HG02938 (cell line): ENCODE results near the gene LILRB4.
"Not testable (repeated sequence)": the region's sequence is repeated elsewhere in the genome, so short reads cannot be mapped to it uniquely, and the experiment has no call there.

Experiments used
- ATAC-seq: cut with Tn5 transposase; IDR thresholded peaks from one replicate; pipeline ENCODE4 v1.9.1; 2021; ENCODE audit warnings: mild to moderate bottlenecking, moderate library complexity; ENCODE audit not compliant: unreplicated experiment

The LILRB4 gene

DNA sequence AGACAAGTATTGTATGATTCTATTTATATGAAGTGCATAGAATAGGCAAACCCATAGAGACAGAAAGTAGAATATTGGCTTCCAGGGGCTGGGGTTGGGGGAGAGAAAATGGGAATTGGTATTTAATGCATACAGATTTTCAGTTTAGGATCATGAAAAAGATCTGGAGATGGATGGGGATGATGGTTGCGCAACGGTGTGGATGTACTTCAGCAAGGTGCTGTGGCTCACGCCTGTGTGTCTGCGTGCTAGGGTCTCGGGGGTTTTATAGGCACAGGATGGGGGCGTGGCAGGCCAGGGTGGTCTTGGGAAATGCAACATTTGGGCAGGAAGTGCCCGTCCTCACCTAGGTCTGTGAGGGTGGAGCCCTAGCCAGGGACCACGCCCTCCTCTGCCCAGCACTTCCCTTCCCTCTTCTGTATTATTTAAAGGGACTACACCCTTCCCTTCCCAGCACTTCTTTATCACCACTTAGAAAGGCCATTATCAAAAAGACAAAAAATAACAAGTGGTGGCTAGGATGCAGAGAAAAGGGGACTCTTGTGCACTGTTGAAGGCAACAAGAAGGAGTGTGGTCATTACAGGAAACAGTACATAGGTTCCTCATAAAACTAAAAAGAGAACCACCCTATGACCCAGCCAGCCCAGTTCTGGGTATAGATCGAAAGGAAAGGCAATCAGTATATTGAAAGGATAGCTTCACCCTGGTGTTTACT is 29.0 kb downstream of the LILRB4 start:
- ATAC-seq, result no peak

DNA sequence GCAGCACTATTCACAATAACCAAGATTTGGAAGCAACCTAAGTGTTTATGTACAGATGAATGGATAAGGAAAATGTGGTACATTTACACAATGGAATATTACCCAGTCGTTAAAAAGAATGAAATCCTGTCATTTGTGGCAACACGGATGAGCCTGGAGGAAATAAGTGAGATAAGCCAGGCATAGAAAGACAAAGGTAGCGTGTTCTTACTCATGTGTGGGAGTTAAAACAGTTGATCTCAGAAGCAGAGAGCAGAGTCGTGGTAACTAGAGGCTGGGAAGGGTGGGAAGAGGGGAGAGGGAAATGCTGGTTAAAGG is 29.5 kb downstream of the LILRB4 start:
- ATAC-seq, result no peak

DNA sequence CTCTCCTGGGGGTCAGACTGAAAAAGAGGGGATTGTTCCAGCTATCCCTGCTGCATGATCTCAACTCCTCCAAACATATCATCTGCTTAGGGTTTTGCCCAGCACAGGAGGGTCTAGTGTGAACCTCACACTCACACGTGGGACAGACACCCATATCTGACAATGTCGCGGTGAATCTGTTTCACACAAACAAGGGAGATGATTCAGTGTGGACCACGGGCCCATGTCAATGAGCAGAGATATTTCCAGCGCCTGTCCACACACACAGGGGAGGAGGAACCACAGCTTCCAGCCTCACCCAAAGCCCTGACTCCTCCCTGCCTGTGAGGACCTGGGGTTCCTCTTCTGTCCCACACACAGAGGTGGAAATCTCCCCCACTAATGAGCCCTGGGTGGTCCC is 31.9 kb downstream of the LILRB4 start:
- ATAC-seq, result no peak

DNA sequence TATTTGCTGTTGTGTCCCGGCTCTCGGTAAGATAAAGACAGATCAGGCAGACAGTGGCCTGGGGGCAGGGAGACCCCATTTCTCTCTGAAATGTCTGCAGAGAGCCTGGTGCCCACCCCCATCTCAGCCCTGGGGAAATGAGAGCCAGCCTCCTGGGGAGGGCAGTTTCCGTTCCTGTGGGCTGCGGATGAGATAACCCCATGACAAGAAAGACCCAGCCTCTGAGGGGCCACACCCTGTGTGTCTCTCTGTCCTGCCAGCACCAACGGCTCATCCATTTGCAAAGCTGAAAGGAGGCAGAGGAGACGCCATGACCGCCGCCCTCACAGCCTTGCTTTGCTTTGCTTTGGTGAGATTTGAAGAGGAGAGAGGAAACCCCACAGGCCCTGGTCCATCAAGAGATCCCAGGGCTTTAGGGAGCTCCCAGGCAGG is 33.3 kb downstream of the LILRB4 start:
- no peak for ATAC-seq

DNA sequence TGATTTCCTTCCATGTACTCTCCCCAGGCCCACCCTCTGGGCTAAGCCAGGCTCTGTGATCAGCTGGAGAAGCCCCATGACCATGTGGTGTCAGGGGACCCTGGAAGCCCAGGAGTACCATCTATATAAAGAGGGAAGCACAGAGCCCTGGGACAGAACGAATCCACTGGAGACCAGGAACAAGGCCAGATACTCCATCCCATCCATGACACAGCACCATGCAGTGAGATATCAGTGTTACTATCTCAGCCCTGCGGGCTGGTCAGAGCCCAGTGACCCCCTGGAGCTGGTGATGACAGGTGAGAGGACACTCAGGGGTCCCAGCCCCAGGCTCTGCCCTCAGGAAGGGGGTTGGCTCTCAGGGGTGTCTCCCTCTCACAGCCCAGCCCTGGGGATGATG is 34.0 kb downstream of the LILRB4 start:
- ATAC-seq, result no peak

DNA sequence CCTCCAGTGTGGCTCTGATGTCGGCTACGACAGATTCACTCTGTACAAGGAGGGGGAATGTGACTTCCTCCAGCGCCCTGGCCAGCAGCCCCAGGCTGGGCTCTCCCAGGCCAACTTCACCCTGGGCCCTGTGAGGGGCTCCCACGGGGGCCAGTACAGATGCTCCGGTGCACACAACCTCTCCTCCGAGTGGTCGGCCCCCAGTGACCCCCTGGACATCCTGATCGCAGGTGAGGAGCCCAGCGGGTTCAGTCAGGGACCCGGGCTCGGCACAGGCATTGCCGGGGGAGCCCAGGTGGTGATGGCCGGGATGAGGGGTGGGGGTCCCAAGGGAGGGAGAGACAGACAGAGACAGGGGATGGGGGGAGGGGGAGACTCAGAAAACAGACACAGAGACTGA is 34.9 kb downstream of the LILRB4 start:
- not testable (repeated sequence) for ATAC-seq

DNA sequence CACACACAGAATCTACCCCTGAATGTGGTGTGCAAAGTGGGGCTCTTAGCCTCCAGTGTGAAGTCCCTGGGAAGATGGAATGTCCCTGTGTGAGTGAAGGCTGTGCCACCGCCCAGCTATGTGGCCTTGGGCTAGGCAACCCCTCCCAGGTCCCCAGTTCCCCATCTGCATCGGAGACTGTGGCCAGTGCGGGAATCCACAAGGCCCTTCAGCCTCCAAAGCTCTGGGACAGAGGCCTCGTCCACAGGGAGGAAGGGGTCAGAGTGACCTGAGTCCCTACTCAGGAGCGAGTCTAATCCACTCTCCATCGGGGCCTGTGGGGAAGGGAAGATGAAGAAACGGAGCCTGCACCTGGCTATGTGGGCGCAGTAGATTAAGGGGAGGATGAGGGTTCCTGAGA is 42.1 kb downstream of the LILRB4 start:
- no peak for ATAC-seq

DNA sequence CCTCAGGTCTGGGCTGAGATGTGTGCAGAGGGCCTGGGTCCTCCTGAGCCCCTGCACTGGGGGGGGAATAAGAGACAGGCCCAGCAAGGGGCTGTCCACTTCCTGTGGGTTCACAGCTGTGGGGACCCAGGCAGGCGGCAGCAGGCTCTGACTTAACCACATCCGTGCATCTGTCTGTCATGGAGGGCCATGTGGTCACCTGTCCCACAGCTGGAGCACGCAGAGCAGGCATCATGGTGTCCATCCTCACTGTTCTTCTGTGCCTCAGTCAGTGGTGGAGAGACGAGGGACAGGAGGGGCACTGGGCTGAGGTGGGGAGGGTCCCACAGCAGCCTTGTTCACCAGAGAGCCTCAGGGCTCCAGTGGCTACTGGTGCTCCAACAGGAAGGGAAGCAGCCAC is 45.2 kb downstream of the LILRB4 start:
- no peak for ATAC-seq

DNA sequence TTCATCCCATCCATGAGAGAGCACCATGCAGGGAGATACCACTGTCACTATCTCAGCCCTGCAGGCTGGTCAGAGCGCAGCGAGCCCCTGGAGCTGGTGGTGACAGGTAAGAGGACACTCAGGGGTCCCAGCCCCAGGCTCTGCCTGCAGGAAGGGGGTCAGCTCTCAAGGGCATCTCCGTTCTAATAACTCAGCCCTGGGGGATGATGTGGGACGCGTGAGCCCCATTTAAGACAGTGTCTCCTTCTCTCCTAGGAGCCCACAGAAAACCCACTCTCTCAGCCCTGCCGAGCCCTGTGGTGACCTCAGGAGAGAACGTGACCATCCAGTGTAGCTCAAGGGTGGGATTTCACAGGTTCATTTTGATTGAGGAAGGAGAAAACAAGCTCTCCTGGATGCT is 46.0 kb downstream of the LILRB4 start:
- no peak for ATAC-seq

DNA sequence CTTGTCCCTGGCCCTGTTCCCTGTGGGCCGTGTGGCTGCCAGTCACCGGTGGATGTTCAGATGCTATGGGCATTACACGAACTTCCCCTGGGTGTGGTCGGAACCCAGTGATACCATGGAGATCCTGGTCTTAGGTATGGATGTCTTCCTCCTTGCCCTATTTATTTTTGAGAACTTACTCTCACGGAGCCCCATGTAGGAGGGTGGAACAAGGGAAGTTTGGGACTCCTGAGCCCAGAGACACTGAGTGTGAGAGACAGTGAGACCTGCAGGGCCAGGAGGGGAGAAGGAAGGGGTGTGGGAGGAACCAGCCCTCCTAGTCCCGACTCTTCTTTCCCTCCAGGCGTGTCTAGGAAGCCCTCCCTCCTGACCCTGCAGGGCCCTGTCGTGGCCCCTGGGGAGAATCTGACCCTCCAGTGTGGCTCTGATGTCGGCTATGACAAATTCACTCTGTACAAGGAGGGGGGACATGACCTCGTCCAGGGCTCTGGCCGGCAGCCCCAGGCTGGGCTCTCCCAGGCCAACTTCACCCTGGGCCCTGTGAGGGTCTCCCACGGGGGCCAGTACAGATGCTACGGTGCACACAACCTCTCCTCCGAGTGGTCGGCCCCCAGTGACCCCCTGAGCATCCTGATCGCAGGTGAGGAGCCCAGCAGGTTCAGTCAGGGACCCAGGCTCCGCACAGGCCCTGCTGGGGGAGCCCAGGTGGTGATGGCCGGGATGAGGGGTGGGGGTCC is 46.6 kb downstream of the LILRB4 start:
- no peak for ATAC-seq

DNA sequence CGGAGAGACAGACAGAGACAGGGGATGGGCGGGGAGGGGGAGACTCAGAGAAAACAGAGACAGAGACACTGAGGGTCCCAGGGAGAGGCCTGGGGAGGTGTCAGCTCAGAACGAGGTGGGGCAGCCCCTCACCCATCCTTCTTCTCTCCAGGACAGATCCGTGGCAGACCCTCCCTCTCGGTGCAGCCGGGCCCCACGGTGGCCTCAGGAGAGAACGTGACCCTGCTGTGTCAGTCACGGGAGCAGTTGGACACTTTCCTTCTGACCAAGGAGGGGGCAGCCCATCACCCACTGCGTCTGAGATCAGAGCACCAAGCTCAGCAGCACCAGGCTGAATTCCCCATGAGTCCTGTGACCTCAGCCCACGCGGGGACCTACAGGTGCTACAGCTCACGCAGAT is 47.2 kb downstream of the LILRB4 start:
- ATAC-seq, result not testable (repeated sequence)
